CD8-positive, alpha-beta memory T cell (primary cell): ENCODE measurements around the gene FBN1. TPM values are rescaled to one million over a fixed set of nuclear protein-coding genes. Genes with fewer than 3 reads are reported as not detected.

ENCODE experiments used
- CTCF ChIA-PET: fragments of 350-600 bp; sonication (Branson Sonifier 250); formaldehyde crosslinking; loops from one replicate; lab custom pipeline; 2021; ENCODE audit warnings: antibody characterized with exemption; lab: Charles Lee
- POLR2A ChIA-PET: fragments of 350-600 bp; sonication (Branson Sonifier 250); formaldehyde crosslinking; loops from one replicate; lab custom pipeline; 2021; ENCODE audit warnings: antibody characterized with exemption; lab: Charles Lee
- DNase-seq, 5 donors: peaks; one replicate each; pipeline versions ENCODE4 v3.0.0 to v3.0.0-alpha.2; 2020 to 2022; ENCODE audit warnings: mixed read lengths in 1 of 5
- H3K27ac ChIP-seq: one replicate; pipeline ENCODE4 v1.7.0; 2013; ENCODE audit warnings: low read depth, mild to moderate bottlenecking, low read length, moderate library complexity
- H3K27me3 ChIP-seq: 2 replicates; pipeline ENCODE4 v1.7.0; 2013; ENCODE audit warnings: low read length, mild to moderate bottlenecking; ENCODE audit not compliant: insufficient read depth, poor library complexity, severe bottlenecking
- H3K36me3 ChIP-seq: 2 replicates; pipeline ENCODE4 v1.7.0; 2013; ENCODE audit warnings: mild to moderate bottlenecking, low read length, moderate library complexity; ENCODE audit not compliant: insufficient read depth
- H3K4me1 ChIP-seq: 2 replicates; pipeline ENCODE4 v1.7.0; 2013; ENCODE audit warnings: mild to moderate bottlenecking, low read length, moderate library complexity; ENCODE audit not compliant: insufficient read depth
- H3K4me3 ChIP-seq: 2 replicates; pipeline ENCODE4 v1.7.0; 2013; ENCODE audit warnings: mild to moderate bottlenecking, low read length
- H3K9me3 ChIP-seq: 2 replicates; pipeline ENCODE4 v1.7.0; 2013; ENCODE audit warnings: mild to moderate bottlenecking, low read length
- H3K27ac Mint-ChIP-seq, 8 donors: one replicate each; pipeline ENCODE4 v1.8.0; 2020 to 2021; ENCODE audit warnings: mixed read lengths in 8 of 8, mild to moderate bottlenecking in 6 of 8, inconsistent platforms in 3 of 8, moderate library complexity in 3 of 8
- H3K27me3 Mint-ChIP-seq, 2 donors: one replicate each; pipeline ENCODE4 v1.8.0; 2020 to 2021; ENCODE audit warnings: mixed read lengths in 2 of 2, mild to moderate bottlenecking in 1 of 2, moderate library complexity in 1 of 2
- H3K36me3 Mint-ChIP-seq, 3 donors: one replicate each; pipeline ENCODE4 v1.8.0; 2020 to 2021; ENCODE audit warnings: mixed read lengths in 3 of 3, inconsistent platforms in 1 of 3, mild to moderate bottlenecking in 1 of 3
- H3K4me1 Mint-ChIP-seq, 3 donors: one replicate each; pipeline ENCODE4 v1.8.0; 2020 to 2021; ENCODE audit warnings: mixed read lengths in 3 of 3, inconsistent platforms in 1 of 3, mild to moderate bottlenecking in 1 of 3
- H3K4me3 Mint-ChIP-seq, 7 donors: one replicate each; pipeline ENCODE4 v1.8.0; 2020 to 2021; ENCODE audit warnings: mixed read lengths in 7 of 7, mild to moderate bottlenecking in 6 of 7, moderate library complexity in 4 of 7, inconsistent platforms in 2 of 7
- H3K9me3 Mint-ChIP-seq, 5 donors: one replicate each; pipeline ENCODE4 v1.8.0; 2020 to 2022; ENCODE audit warnings: mixed read lengths in 5 of 5, mild to moderate bottlenecking in 3 of 5, moderate library complexity in 2 of 5, inconsistent platforms in 1 of 5
- polyA plus RNA-seq: library from polyadenylated mRNA; unstranded; fragments of 300-500 nt; fragmentation: Illumina TruSeq; gene quantifications from one replicate; pipeline ENCODE4 v1.2.3, GENCODE V29; 2021
- total RNA-seq, 2 experiments: library from RNA; stranded (reverse); gene quantifications; one replicate each; pipeline ENCODE4 v1.2.3, GENCODE V29; 2021

The FBN1 gene
- total and polyA plus RNA-seq, 3 experiments from 2014 or later: 0.13 to 0.46 (median 0.21) TPM

- ChIA-PET CTCF (no interaction called here), POLR2A (no interaction called here)
- no peaks in the 10 kb centered on the region for H3K4me1 ChIP-seq
- H3K9me3 ChIP-seq: no peaks in the 10 kb centered on the region
- H3K4me3 Mint-ChIP-seq: no peak overlapping the region
- H3K4me1 Mint-ChIP-seq: no peaks in the 10 kb centered on the region
- peaks cover 2 to 5% of the 10 kb centered on the region in 2 donors for H3K27me3 Mint-ChIP-seq
- H3K27ac ChIP-seq: no peak overlapping the region
- H3K27ac Mint-ChIP-seq: no peak overlapping the region
- no peaks in the 10 kb centered on the region for H3K36me3 ChIP-seq
- no peaks in the 10 kb centered on the region for H3K27me3 ChIP-seq
- no peak for DNase-seq
- no peaks in the 10 kb centered on the region for H3K36me3 Mint-ChIP-seq
- H3K9me3 Mint-ChIP-seq: peaks cover 0 to 4% (median 0%) of the 10 kb centered on the region in 5 donors
- no peak overlapping the region for H3K4me3 ChIP-seq
These were observed 18.1 kb downstream of the FBN1 start for GRCh38 chr15:48627260-48627940.

GRCh38 chr15:48625126-48625525, 20.4 kb downstream of the FBN1 start:
- H3K27ac ChIP-seq: no peak overlapping the region
- H3K4me3 ChIP-seq: no peak overlapping the region
- Mint-ChIP-seq H3K27me3 (peaks cover 2 to 6% of the 10 kb centered on the region in 2 donors), H3K36me3 (no peaks in the 10 kb centered on the region), H3K9me3 (peaks cover 0 to 4% (median 0%) of the 10 kb centered on the region in 5 donors), H3K4me1 (no peaks in the 10 kb centered on the region), H3K27ac (no peak overlapping the region), H3K4me3 (no peak overlapping the region)
- POLR2A ChIA-PET: no interaction called here
- H3K36me3 ChIP-seq: no peaks in the 10 kb centered on the region
- no peaks in the 10 kb centered on the region for H3K27me3 ChIP-seq
- no peaks in the 10 kb centered on the region for H3K4me1 ChIP-seq
- H3K9me3 ChIP-seq: no peaks in the 10 kb centered on the region
- DNase-seq: no peak
- CTCF ChIA-PET: no interaction called here

GRCh38 chr15:48624700-48625099, 20.8 kb downstream of the FBN1 start:
- H3K36me3 ChIP-seq: no peaks in the 10 kb centered on the region
- no peak overlapping the region for H3K4me3 ChIP-seq
- peaks cover 0 to 4% (median 0%) of the 10 kb centered on the region in 5 donors for H3K9me3 Mint-ChIP-seq
- no peak overlapping the region for H3K27ac Mint-ChIP-seq
- ChIA-PET POLR2A (no interaction called here), CTCF (no interaction called here)
- peaks cover 2 to 3% of the 10 kb centered on the region in 2 donors for H3K27me3 Mint-ChIP-seq
- no peak overlapping the region for H3K4me3 Mint-ChIP-seq
- no peaks in the 10 kb centered on the region for H3K9me3 ChIP-seq
- no peaks in the 10 kb centered on the region for H3K4me1 ChIP-seq
- no peaks in the 10 kb centered on the region for H3K4me1 Mint-ChIP-seq
- no peak for DNase-seq
- H3K27ac ChIP-seq: no peak overlapping the region
- no peaks in the 10 kb centered on the region for H3K27me3 ChIP-seq
- no peaks in the 10 kb centered on the region for H3K36me3 Mint-ChIP-seq

- Mint-ChIP-seq H3K9me3 (peaks cover 0 to 4% (median 0%) of the 10 kb centered on the region in 5 donors), H3K4me1 (no peaks in the 10 kb centered on the region), H3K27me3 (peaks cover 3 to 4% of the 10 kb centered on the region in 2 donors), H3K36me3 (no peaks in the 10 kb centered on the region), H3K27ac (no peak overlapping the region), H3K4me3 (no peak overlapping the region)
- CTCF ChIA-PET: no interaction called here
- Histone ChIP-seq H3K9me3 (no peaks in the 10 kb centered on the region), H3K27me3 (no peaks in the 10 kb centered on the region), H3K4me1 (no peaks in the 10 kb centered on the region), H3K27ac (no peak overlapping the region), H3K4me3 (no peak overlapping the region), H3K36me3 (no peaks in the 10 kb centered on the region)
- DNase-seq: no peak
- POLR2A ChIA-PET: no interaction called here
These were observed 22.1 kb downstream of the FBN1 start for GRCh38 chr15:48623456-48623855.

- Mint-ChIP-seq H3K4me3 (no peak overlapping the region), H3K9me3 (peaks cover 0 to 4% (median 0%) of the 10 kb centered on the region in 5 donors), H3K36me3 (no peaks in the 10 kb centered on the region), H3K27me3 (peaks cover 3 to 4% of the 10 kb centered on the region in 2 donors), H3K4me1 (no peaks in the 10 kb centered on the region), H3K27ac (no peak overlapping the region)
- ChIA-PET POLR2A (no interaction called here), CTCF (no interaction called here)
- Histone ChIP-seq H3K36me3 (no peaks in the 10 kb centered on the region), H3K27ac (no peak overlapping the region), H3K4me3 (no peak overlapping the region), H3K27me3 (no peaks in the 10 kb centered on the region), H3K9me3 (no peaks in the 10 kb centered on the region), H3K4me1 (no peaks in the 10 kb centered on the region)
- no peak for DNase-seq
These were observed 23.3 kb downstream of the FBN1 start for GRCh38 chr15:48622237-48622636.

GRCh38 chr15:48619446-48619845, 26.1 kb downstream of the FBN1 start:
- Mint-ChIP-seq H3K9me3 (peaks cover 0 to 2% (median 0%) of the 10 kb centered on the region in 5 donors), H3K4me3 (no peak overlapping the region), H3K36me3 (no peaks in the 10 kb centered on the region), H3K27me3 (peaks cover 3 to 4% of the 10 kb centered on the region in 2 donors), H3K27ac (peak overlapping the region in 1 of 8 donors; percentile 10), H3K4me1 (no peaks in the 10 kb centered on the region)
- Histone ChIP-seq H3K27me3 (no peaks in the 10 kb centered on the region), H3K4me3 (no peak overlapping the region), H3K36me3 (no peaks in the 10 kb centered on the region), H3K4me1 (no peaks in the 10 kb centered on the region), H3K9me3 (no peaks in the 10 kb centered on the region), H3K27ac (no peak overlapping the region)
- ChIA-PET CTCF (no interaction called here), POLR2A (no interaction called here)
- no peak for DNase-seq

- CTCF ChIA-PET: interaction anchor here (0.6 kb wide), 1 partner anchor 30 kb away, joined by 3 read pairs; no protein-coding TSS in a partner anchor
- H3K9me3 Mint-ChIP-seq: no peaks in the 10 kb centered on the region
- no peaks in the 10 kb centered on the region for H3K9me3 ChIP-seq
- no peaks in the 10 kb centered on the region for H3K36me3 ChIP-seq
- no peaks in the 10 kb centered on the region for H3K36me3 Mint-ChIP-seq
- no peak overlapping the region for H3K4me3 ChIP-seq
- POLR2A ChIA-PET: no interaction called here
- no peaks in the 10 kb centered on the region for H3K27me3 ChIP-seq
- H3K27ac Mint-ChIP-seq: no peak overlapping the region
- no peak overlapping the region for H3K27ac ChIP-seq
- no peak overlapping the region for H3K4me3 Mint-ChIP-seq
- H3K4me1 ChIP-seq: no peaks in the 10 kb centered on the region
- peaks cover 3% of the 10 kb centered on the region in 2 donors for H3K27me3 Mint-ChIP-seq
- no peak for DNase-seq
- no peaks in the 10 kb centered on the region for H3K4me1 Mint-ChIP-seq
These were observed 27.9 kb downstream of the FBN1 start for GRCh38 chr15:48617619-48618018.

GRCh38 chr15:48616216-48616615, 29.3 kb downstream of the FBN1 start:
- Histone ChIP-seq H3K4me1 (no peaks in the 10 kb centered on the region), H3K4me3 (no peak overlapping the region), H3K36me3 (no peaks in the 10 kb centered on the region), H3K27me3 (no peaks in the 10 kb centered on the region), H3K9me3 (no peaks in the 10 kb centered on the region), H3K27ac (no peak overlapping the region)
- Mint-ChIP-seq H3K27me3 (peaks cover 3% of the 10 kb centered on the region in 2 donors), H3K4me3 (no peak overlapping the region), H3K36me3 (no peaks in the 10 kb centered on the region), H3K4me1 (no peaks in the 10 kb centered on the region), H3K9me3 (peaks cover 0 to 2% (median 0%) of the 10 kb centered on the region in 5 donors), H3K27ac (no peak overlapping the region)
- POLR2A ChIA-PET: no interaction called here
- no peak for DNase-seq
- CTCF ChIA-PET: no interaction called here
